H54 (cell line): ENCODE data around the gene ARID2.

Experiments used
- DNase-seq: peaks from one replicate; pipeline ENCODE4 v3.0.0; 2011; ENCODE audit warnings: low spot score, mixed read lengths; ENCODE audit not compliant: insufficient read length
- FAIRE-seq: peaks from 3 replicates; lab custom pipeline; 2011; peaks lifted over from hg19 to GRCh38; lab: Jason Lieb, UNC
- POLR2A ChIP-seq: IDR thresholded peaks from 2 replicates; pipeline ENCODE4 v1.6.1; 2011; ENCODE audit warnings: low read depth, mild to moderate bottlenecking, low read length

ARID2 gene

GRCh38 chr12:45878630-45879255 lies 149.2 kb downstream of the ARID2 start:
- DNase-seq (no peak), FAIRE-seq (no peak)
- no peak for TF ChIP-seq POLR2A

- DNase-seq (no peak), FAIRE-seq (no peak)
- no peak for TF ChIP-seq POLR2A
Observed at GRCh38 chr12:45879363-45879895, 149.9 kb downstream of the ARID2 start.

GRCh38 chr12:45880533-45880932 lies 151.0 kb downstream of the ARID2 start:
- FAIRE-seq: no peak
- DNase-seq: no peak
- no peak for TF ChIP-seq POLR2A

GRCh38 chr12:45883187-45883586 lies 153.7 kb downstream of the ARID2 start:
- FAIRE-seq: no peak
- TF ChIP-seq POLR2A: no peak
- DNase-seq: no peak

- no peak for TF ChIP-seq POLR2A
- FAIRE-seq: no peak
- DNase-seq: no peak
Observed at GRCh38 chr12:45886685-45887084, 157.2 kb downstream of the ARID2 start.

GRCh38 chr12:45887544-45887943 lies 158.0 kb downstream of the ARID2 start:
- FAIRE-seq (no peak), DNase-seq (no peak)
- TF ChIP-seq POLR2A: no peak

- no peak for TF ChIP-seq POLR2A
- DNase-seq (no peak), FAIRE-seq (no peak)
Observed at GRCh38 chr12:45890276-45890675, 160.8 kb downstream of the ARID2 start.

- DNase-seq: no peak
- no peak for TF ChIP-seq POLR2A
- peak; percentile 41 for FAIRE-seq
Observed at GRCh38 chr12:45893240-45893639, 163.7 kb downstream of the ARID2 start.

- FAIRE-seq (no peak), DNase-seq (no peak)
- no peak for TF ChIP-seq POLR2A
Observed at GRCh38 chr12:45895961-45896360, 166.5 kb downstream of the ARID2 start.

GRCh38 chr12:45898094-45898493 lies 168.6 kb downstream of the ARID2 start:
- TF ChIP-seq POLR2A: no peak
- no peak for FAIRE-seq
- DNase-seq: no peak

- FAIRE-seq: no peak
- DNase-seq: no peak
- TF ChIP-seq POLR2A: no peak
Observed at GRCh38 chr12:45907955-45908354, 178.4 kb downstream of the ARID2 start.

- FAIRE-seq (no peak), DNase-seq (no peak)
- no peak for TF ChIP-seq POLR2A
Observed at GRCh38 chr12:45909041-45909713, 179.7 kb downstream of the ARID2 start.

GRCh38 chr12:45912774-45913173 lies 183.3 kb downstream of the ARID2 start:
- no peak for TF ChIP-seq POLR2A
- no peak for DNase-seq
- FAIRE-seq: no peak

GRCh38 chr12:45913631-45914030 lies 184.1 kb downstream of the ARID2 start:
- no peak for FAIRE-seq
- no peak for TF ChIP-seq POLR2A
- DNase-seq: no peak

GRCh38 chr12:45914090-45914489 lies 184.6 kb downstream of the ARID2 start:
- peak; percentile 54 for DNase-seq
- FAIRE-seq: peak; percentile 94

More at GRCh38 chr12:45914090-45914489, 184.6 kb downstream of the ARID2 start:
- no peak for TF ChIP-seq POLR2A
